Fibroblast of peridontal ligament (primary cell): ENCODE measurements around the gene TSPAN15.
"Not testable (repeated sequence)": the region's sequence is repeated elsewhere in the genome, so short reads cannot be mapped to it uniquely, and the experiment has no call there.

Experiments used
- DNase-seq: peaks from one replicate; pipeline ENCODE4 v3.0.0-alpha.2; 2010; ENCODE audit errors: extremely low read depth

The TSPAN15 gene

GRCh38 chr10:69446650-69447151 lies 4.6 kb upstream of the TSPAN15 start:
- peak; percentile 42 for DNase-seq

GRCh38 chr10:69449841-69450240 lies 1.4 kb upstream of the TSPAN15 start:
- no peak for DNase-seq

- DNase-seq, result not testable (repeated sequence)
Observed at GRCh38 chr10:69450395-69450794, 870 bp upstream of the TSPAN15 start.

GRCh38 chr10:69451784-69452251 lies 553 bp downstream of the TSPAN15 start:
- DNase-seq, result no peak

- no peak for DNase-seq
Observed at GRCh38 chr10:69452676-69453415, 1.6 kb downstream of the TSPAN15 start.

- DNase-seq, result no peak
Observed at GRCh38 chr10:69453795-69454194, 2.5 kb downstream of the TSPAN15 start.

- DNase-seq, result no peak
Observed at GRCh38 chr10:69455006-69455763, 3.9 kb downstream of the TSPAN15 start.

- no peak for DNase-seq
Observed at GRCh38 chr10:69456880-69457693, 5.8 kb downstream of the TSPAN15 start.

- no peak for DNase-seq
Observed at GRCh38 chr10:69457771-69458237, 6.5 kb downstream of the TSPAN15 start.

- no peak for DNase-seq
Observed at GRCh38 chr10:69458430-69459100, 7.3 kb downstream of the TSPAN15 start.

GRCh38 chr10:69459101-69459790 lies 8.0 kb downstream of the TSPAN15 start:
- DNase-seq, result no peak

- no peak for DNase-seq
Observed at GRCh38 chr10:69459893-69460575, 8.8 kb downstream of the TSPAN15 start.

- DNase-seq, result no peak
Observed at GRCh38 chr10:69460576-69461242, 9.4 kb downstream of the TSPAN15 start.

GRCh38 chr10:69461243-69462025 lies 10.2 kb downstream of the TSPAN15 start:
- DNase-seq, result no peak

GRCh38 chr10:69463886-69464285 lies 12.6 kb downstream of the TSPAN15 start:
- DNase-seq, result no peak

GRCh38 chr10:69464401-69464800 lies 13.1 kb downstream of the TSPAN15 start:
- DNase-seq, result no peak

- no peak for DNase-seq
Observed at GRCh38 chr10:69464801-69465401, 13.6 kb downstream of the TSPAN15 start.

- no peak for DNase-seq
Observed at GRCh38 chr10:69465457-69466157, 14.3 kb downstream of the TSPAN15 start.
